ENCODE results near the gene ZSCAN23.
"Not testable (repeated sequence)": the region's sequence is repeated elsewhere in the genome, so short reads cannot be mapped to it uniquely, and the experiment has no call there.

The ZSCAN23 gene

GRCh38 chr6:28486533-28486932, 43.2 kb upstream of the ZSCAN23 start:
- TF ChIP-seq CTCF (IDR thresholded peaks at IDR 0.05; ENCODE audit: low read depth, low read length) = no peak
- H3K4me3 ChIP-seq (ENCODE audit: low read depth, low read length) = no peak overlapping the region

- H3K4me3 ChIP-seq (ENCODE audit: low read depth, low read length) = no peak overlapping the region
- TF ChIP-seq CTCF (IDR thresholded peaks at IDR 0.05; ENCODE audit: low read depth, low read length) = no peak
These were observed 42.2 kb upstream of the ZSCAN23 start for GRCh38 chr6:28485482-28485881.

- no peak overlapping the region for H3K4me3 ChIP-seq (ENCODE audit: low read depth, low read length)
- no peak for TF ChIP-seq CTCF (IDR thresholded peaks at IDR 0.05; ENCODE audit: low read depth, low read length)
These were observed 37.1 kb upstream of the ZSCAN23 start for GRCh38 chr6:28480253-28480932.

- no peak overlapping the region for H3K4me3 ChIP-seq (ENCODE audit: low read depth, low read length)
- no peak for TF ChIP-seq CTCF (IDR thresholded peaks at IDR 0.05; ENCODE audit: low read depth, low read length)
These were observed 35.2 kb upstream of the ZSCAN23 start for GRCh38 chr6:28478518-28478917.

- peak overlapping the region; percentile 60 for H3K4me3 ChIP-seq (ENCODE audit: low read depth, low read length)
- no peak for TF ChIP-seq CTCF (IDR thresholded peaks at IDR 0.05; ENCODE audit: low read depth, low read length)
These were observed 31.3 kb upstream of the ZSCAN23 start for GRCh38 chr6:28474441-28475219.

- not testable (repeated sequence) for H3K4me3 ChIP-seq (ENCODE audit: low read depth, low read length)
These were observed 26.0 kb upstream of the ZSCAN23 start for GRCh38 chr6:28469153-28469745.

- TF ChIP-seq CTCF (IDR thresholded peaks at IDR 0.05; ENCODE audit: low read depth, low read length) = no peak
These were observed 24.8 kb upstream of the ZSCAN23 start for GRCh38 chr6:28468056-28468455.

More at GRCh38 chr6:28468056-28468455, 24.8 kb upstream of the ZSCAN23 start:
- H3K4me3 ChIP-seq (ENCODE audit: low read depth, low read length) = no peak overlapping the region
